COLO668 (cell line): Measurements from ENCODE around the gene FRMD1.
A peak's percentile ranks its signal among the peaks of the same experiment; 100 is the strongest.

Source experiments
- DNase-seq: peaks from one replicate; lab custom pipeline; 2025; ENCODE audit not compliant: unreplicated experiment; lab: John Stamatoyannopoulos, UW

The FRMD1 gene

DNA sequence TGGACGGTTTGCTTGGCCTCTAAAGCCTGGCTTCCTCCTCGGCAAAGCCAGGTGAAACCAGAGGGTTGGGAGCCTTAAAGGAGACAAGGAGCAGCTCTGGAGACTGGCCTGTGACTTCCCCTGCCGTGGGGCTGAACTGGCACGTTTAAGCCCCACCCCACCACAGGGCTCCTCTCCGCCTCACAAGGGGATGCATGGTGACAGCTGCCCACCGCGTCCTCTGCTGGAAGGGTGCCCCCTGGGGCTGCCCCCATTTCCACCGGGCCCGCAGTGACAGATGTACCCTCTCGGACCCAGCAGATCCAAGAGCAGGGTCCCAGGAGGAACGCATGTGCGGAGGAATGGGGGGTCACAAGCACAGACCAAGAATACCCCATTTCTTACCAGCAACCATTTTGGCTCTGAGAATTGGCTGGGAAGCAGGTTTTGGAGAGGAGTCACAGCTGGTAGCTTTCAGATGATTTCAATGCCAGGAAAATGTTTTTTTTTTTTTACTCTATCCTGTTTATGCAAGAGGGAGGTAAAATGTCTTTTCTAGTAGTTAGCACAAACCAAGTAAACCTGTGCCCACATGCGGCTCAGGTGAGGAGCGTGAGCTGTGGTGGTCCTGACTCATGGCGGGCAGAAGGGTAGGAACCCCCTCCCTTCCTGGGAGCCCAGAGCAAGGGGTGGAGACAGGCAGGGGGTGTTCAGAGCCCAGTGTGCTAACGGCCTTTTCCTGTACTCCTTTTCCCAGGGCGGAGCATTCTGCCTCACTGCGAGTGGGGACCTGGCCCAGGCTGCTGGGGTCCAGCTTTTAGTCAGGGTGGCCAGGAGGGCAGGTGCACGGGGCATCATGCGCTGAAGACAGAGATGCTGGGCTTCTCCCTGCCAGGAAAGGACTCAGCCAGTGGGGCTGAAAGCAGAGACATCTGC is 33.0 kb downstream of the FRMD1 start:
- no peak for DNase-seq

DNA sequence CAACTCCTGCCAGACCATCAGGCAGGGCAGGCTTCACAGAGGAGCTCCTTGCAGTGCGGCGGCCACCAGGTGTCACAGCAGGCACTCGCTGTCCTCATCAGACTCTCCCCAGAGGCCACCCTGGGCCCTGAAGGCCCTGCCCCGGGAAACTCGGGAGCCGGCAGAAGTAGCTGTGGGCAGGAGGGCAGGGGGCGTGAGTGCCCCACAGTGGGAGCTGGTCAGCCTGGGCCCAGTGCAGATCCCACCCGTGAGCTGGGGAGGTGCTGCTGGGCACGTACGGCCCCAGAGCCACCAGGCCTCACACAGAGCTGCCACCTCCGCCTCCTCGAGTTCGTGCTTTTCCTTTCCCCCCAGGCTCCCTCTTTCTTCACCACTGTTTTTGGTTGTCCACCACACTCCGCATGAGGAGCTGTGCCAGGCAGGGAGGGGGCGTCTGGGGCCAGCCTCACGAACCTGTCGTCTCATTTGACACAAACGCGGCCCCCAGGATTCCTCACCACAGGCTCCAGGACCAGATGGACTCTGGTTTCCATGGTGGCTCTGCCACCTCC is 33.8 kb downstream of the FRMD1 start:
- peak; percentile 21 for DNase-seq

DNA sequence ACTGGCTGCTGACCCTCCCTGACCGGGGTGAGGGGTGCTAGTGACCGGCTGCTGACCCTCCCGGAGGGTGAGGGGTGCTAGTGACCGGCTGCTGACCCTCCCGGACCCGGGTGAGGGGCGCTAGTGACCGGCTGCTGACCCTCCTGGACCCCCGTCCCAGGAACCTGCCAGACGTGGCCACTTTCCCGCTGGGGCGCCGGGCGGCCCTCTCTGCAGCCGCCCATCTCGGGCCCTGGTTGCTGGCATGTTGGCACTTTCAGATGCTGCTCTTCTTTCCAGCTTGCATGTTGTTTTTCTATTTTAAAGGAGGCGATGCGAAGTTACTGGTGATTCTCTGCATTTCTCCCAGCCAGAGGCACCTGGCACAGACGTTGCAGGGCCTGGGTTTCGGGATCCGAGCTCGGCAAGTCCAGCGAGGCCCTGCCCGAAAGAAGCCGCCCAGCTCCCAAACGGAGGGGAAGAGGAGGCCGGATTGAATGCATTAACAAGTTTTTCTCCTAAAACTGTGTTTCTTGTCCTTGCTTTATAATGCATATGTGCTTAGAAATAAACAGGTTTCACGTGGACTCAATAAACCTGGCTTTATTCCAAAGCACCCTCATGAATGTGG is 34.4 kb downstream of the FRMD1 start:
- DNase-seq = no peak

DNA sequence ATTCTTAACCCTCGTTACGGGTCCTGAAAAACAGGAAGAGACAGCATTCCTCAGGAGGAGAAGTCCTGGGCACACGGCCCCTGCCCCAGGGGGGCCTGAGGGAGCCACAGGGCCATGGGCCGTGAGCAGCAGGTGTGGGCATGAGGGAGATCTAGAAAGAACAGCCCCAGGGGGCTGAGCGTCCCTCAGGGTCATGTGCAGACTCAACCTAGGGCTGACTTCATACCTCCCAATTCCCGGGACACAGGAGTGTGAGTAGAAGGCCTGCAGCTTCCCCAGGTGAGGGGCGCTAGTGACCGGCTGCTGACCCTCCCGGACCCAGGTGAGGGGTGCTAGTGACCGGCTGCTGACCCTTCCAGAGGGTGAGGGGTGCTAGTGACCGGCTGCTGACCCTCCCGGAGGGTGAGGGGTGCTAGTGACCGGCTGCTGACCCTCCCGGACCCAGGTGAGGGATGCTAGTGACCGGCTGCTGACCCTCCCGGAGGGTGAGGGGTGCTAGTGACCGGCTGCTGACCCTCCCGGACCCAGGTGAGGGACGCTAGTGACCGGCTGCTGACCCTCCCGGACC is 35.1 kb downstream of the FRMD1 start:
- DNase-seq = no peak

DNA sequence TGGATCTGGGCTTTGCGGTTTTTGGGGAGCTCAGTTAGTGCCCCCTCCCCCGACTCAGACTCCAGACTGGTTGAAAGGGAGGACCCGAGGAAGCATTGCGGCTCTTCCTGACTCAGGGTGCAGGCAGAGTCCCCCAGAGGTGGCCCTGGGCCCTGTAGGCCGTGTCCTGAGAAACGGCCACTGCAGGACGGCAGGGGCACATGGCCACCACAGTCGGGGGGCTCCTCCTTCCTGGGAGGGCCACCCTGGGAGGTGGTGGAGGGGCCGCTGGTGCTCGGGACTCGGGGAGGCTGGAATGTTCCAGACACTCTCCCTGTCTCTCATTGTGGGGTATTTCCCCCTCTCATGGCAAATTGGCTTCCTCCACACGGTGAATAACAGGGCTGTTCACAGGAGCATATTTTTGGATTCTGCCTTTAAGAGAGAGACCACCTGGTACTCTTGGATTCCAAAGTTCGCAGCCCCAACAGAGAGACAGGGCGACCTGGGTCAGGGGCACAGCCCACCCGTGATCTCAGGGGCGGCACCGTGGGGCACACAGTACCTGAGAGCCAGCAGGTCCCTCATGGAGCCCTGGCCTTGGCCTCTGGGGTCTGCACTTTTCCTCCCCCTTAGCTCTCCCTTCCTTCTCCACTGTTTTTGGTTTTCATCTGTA is 35.7 kb downstream of the FRMD1 start:
- DNase-seq = no peak

DNA sequence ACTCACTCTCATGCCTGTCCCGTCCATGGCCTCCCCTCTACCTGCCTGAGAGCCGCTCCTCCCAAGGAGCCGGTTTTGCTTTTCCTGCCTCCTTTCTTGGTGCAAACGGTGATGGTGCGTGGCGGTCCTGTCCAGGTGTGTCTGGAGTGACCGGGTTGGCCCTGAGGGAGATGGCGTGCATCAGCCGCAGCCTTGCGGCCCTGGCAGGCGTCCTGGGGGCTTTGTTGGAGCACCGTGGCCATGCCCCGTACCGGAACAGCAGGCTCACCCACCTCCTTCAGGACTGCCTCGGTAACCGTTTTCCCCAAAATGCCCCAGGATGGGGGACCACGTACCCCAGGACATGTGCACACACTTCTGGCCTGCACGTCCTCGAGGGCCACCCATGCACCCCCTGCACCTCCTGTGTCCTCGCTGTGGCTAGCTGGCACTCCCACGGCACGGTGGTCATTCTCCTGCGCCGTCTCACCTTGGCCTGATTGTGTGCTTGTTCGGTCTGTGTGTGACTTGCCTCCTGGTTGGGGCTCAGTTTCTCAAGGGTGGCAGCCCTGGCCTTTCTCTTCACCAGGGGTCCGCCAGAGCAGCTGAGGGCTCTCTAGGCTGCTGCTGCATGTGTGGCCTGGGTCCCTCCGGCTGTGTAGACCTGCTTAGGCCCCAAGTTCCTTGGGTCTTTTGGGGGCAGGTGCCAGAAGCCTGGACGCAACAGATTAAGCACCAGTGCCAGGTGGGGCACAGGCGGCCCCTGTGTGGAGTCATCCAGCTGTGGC is 36.4 kb downstream of the FRMD1 start:
- DNase-seq = no peak

DNA sequence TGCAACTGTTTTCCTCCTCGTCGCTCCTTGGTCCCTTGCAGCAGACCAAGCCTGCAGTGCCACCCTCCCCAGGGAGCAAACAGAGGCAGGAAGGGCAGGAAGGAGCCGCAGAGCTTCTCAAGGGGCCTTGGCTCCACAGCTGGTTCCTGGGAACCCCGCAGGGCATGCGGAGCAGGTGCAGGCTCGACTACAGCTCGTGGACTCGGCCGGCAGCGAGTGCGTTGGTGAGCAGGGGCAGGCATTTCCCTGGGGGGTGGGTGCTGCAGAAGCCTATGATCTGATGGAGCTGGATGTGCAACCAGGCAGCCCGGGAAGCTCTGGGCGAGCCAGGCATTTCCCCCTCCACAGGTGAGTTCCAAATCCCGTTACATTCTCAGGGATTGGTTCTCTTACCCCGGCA is 37.1 kb downstream of the FRMD1 start:
- DNase-seq = no peak

DNA sequence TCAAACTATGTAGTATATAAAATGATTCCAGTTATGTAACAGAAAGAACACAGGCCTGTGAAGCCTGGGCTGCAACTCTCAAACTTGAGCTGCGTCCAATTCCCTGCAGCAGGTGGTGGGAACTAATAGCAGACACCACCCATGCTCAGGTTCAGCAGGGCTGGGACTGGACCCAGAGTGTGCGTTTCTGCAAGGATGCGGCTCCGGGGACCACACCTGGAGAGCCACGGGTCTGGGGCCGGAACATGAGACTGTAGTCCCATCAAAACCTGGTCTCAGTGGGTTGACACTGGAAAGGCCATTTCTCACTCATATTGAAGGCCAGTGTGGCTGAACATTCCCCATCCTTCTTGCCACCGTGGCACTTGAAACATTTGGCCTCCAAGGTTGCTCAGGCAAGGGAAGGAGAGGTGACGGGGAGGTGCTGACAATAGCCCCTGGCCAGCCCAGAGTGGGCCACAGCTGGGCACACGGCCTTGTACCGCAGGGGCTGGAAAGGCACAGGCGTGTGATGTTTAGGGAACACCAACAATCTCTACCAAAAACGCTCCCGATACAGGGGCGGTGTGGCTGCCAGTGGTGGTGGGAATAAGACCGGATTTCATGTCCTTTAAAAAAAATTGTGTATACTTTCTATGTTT is 38.0 kb downstream of the FRMD1 start:
- DNase-seq = no peak

DNA sequence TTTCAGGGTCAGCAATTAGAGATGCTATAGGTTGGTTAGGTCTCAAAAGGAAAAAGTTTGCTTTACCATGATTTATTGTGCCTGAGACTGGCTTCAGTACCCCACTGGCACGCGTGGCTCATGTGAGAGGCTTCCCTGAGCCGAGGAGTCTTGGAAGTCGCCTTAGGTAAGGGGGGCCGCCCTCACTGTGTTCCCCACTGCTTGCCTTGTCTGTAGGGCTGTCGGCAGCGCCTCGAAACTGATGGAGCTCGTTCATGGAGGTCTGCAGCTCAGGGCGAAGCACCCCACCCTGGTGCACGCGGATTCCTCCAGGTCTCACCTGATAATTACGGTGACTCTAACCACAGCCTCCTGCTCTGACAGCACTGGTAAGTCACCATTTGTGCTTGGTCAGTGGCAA is 39.2 kb downstream of the FRMD1 start:
- no peak for DNase-seq

DNA sequence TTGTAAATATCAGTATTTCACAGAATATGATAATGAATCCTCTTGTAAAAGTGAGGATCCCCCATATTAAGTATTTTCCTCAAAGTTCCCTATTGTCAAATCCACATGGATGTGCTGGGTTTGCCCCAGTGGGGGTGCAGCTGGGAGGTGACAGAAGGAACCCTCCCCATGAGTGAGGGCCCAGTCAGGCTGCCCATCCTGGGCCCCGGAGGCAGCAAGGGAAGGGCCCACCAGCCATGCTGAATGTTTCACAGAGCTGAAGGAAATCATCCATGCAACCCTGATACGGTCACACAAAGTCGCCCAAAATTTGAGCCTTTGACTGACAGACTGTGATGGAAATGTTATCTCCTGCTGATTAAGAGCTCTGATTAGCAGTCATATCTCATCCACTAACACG is 39.7 kb downstream of the FRMD1 start:
- no peak for DNase-seq

DNA sequence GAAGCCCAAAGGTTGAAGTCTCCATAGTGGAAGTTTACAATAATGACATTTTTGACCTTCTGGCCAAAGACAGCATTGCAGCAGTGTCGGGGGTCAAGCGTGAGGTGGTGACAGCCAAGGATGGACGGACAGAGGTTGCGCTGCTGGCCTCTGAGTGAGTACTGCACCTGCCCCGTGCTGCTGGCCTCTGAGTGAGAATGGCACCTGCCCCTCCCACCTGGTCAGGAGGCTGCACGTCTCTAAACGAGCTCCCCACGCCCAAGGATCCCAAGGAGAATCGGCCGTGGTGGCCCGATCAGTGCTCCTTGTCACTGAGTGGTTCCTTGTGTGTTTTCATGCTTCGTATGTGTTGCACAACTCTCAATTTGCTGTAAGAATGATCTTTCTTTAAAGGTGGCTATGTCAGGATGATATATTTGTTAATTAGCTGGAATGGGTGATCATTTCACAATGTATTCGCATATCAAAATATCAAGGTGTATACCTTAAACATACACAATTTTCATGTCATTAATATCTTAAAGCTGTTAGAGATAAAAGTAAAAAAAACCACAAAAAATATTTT is 40.4 kb downstream of the FRMD1 start:
- no peak for DNase-seq

DNA sequence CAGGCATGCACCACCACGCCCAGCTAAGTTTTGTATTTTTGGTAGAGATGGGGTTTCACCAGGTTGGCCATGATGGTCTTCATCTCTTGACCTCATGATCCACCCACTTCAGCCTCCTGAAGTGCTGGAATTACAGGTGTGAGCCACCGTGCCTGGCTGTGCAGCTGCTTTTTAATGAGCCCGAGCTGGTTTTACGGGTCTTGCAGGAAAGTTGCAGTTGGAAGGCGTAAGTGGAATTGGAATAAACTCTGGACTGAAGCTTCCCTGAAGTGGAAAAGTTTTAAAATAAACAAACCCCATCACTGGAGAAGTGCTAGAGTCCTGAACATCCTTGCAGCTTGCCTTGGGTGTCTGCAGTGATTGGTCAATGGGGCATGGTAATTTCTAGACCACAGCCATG is 41.2 kb downstream of the FRMD1 start:
- no peak for DNase-seq

DNA sequence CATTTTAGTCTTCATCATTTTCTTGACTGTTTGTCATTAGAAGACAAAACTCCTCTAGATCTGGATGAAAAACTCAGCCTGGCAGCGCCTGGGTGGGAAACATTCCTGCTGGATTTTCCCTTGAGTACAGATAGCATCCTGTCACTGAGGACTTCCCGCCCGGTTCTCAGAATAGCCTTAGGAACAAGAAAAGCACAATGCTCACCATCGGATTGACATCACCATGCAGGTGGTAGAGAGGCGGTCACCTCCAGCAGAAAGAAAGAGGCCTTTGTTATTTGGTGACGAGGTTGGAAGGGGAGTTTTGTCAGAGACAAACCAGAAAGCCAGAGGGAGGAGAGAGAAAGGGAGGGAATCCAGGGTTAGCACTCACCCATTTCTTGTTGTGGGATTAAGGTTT is 41.8 kb downstream of the FRMD1 start:
- no peak for DNase-seq

DNA sequence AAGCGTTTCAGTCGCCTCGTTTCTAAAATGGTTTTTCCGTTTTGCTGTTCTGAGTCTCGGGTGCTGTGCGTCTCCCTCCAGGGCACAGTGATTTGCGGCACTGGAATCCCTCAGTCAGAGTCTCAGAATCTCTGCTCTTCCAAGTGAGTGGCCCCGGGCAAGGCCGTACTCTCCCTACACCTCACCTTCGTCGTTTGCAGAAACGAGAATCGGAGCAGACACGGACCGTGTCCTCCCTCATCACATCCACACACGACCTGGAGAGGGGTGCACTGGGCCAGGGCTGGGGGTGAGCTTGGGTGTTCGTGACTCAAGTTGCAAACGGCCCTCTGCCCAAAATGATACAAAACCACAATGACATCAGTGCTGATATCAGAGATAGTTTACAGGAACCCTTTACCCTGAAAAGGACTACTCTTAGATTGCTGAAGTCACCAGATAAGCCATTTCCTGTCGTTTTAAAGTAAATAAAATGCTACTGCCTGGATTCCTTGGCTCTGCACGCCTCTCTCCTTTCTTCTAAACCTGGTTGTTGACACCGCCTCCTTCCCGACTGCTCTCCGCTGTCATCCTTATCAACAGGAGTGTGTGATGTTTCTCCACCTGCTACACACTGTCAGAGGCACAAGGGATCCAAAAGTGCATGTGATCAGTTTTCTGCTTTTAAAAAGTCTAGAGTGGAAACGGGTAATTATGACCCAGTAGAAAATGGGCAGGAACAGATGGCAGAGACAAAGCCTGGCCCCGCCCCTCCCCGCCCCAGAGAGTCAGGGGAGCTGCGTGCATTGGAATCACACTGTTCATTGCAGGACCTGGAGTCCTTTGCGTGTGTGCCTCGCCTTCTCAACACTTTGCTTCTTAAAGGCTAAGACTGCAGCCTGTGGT is 43.1 kb downstream of the FRMD1 start:
- DNase-seq = peak; percentile 12

DNA sequence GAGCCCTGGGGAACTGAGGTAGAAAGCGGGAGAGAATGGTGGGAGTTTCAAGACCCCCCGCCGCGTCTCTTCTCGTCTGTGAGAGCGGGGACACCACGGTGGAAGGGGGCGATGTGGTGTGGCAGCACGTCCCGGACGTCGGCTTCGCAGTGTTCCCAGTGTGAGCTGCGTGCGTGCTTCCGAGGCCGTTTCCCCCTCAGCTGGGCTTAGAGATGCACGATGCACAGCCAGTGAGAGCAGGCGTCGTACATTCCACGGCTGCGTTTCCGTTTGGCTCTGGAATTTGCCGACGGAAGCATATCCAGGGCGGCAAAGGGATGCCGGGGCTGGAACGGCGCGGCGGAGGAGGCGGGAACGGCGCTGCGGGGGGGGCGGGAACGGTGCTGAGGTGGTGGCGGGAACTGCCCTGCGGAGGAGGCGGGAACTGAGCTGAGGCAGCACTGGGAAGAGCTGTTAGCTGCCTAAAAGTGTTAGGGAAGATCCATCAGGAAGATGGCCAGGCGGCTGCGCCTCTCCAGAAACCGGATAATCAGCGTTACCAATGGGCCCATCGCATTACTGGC is 43.8 kb downstream of the FRMD1 start:
- peak; percentile 40 for DNase-seq

DNA sequence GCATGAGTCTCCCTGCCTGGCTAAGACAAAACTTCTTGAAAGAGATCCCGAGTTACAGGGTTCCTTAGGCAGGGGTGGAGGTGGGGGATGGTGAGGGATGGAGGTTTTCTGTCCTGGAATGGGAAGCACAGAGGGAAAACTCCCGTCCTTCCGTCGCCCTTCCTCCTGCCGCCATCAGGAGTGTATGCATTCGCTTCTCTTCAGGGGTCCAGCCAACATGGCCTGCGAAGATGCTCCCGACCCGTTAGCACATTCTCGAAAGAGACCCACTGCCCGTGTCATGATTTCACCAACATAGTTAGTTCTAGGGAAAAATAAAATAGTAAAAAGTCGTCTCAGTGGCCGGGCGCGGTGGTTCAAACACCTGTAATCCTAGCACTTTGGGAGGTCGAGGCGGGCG is 44.5 kb downstream of the FRMD1 start:
- DNase-seq = no peak

DNA sequence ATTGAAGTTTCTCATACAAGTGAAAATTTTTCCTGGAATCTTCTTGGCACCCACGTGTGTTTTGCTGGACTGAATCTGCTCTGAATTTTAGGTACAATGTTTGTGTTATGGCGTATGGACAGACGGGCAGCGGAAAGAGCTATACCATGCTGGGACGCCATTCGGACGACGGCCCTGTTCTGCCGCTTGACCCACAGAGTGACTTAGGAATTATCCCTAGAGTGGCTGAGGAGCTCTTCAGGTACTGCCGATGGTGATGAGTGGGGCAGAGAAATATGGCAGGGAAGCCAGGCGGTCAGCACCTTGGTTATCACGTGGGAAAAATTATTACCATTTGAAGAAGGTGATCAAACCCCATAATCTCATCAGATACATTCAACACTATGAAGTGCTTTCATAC is 45.2 kb downstream of the FRMD1 start:
- no peak for DNase-seq

DNA sequence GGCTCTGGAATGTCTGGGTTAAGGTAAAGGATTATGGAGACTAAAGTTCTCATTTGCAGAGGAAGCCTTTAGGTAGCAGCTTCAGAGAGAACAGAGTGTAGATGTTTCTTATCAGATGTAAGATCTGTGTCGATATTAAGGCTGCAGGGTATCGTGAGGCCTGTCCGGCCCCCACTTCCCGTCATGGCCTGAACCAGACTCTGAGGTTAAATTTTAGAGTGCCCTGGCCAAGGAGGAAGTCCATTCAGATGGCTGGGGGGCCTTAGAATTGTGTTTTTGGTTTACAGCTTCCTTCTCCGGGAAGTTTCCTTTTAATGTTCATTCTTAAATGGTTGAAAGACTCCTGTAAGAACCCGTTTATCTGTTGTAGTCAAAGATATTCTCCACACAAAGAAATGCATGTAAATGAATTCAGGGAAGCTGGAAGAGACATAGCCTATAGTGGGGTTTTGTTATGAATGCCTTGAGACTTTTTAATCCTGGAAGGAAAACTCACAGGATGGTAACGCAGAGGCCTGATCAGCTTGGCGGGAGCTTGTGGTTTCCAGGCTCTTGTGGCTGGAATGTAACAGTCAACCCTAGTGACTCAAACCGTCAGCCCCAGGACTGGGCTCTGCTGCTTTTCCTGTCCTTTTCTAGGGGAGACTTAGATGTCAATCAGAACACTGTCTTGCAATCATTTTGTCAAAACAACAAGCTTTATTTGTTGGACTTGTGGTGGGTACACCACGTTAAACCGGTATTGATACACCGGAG is 46.8 kb downstream of the FRMD1 start:
- no peak for DNase-seq
